MG63 (cell line): ENCODE measurements around the gene DAZAP1. TPM values are rescaled to one million over a fixed set of nuclear protein-coding genes. Genes with fewer than 3 reads are reported as not detected.

Experiments
- DNase-seq: peaks from one replicate; pipeline ENCODE4 v3.0.0-alpha.2; 2020
- H3K27me3 ChIP-seq: fragments of 250-450 bp; sonication (Bioruptor Pico); 2 replicates; pipeline ENCODE4 v1.5.1; 2020; ENCODE audit warnings: mild to moderate bottlenecking, moderate library complexity
- H3K36me3 ChIP-seq: fragments of 250-450 bp; sonication (Bioruptor Pico); 2 replicates; pipeline ENCODE4 v1.5.1; 2020; ENCODE audit warnings: mild to moderate bottlenecking, moderate library complexity
- H3K4me3 ChIP-seq: fragments of 250-450 bp; sonication (Bioruptor Pico); 2 replicates; pipeline ENCODE4 v1.5.1; 2020; ENCODE audit warnings: mild to moderate bottlenecking, moderate library complexity
- H3K9me3 ChIP-seq: fragments of 250-450 bp; sonication (Bioruptor Pico); 2 replicates; pipeline ENCODE4 v1.5.1; 2020; ENCODE audit warnings: mild to moderate bottlenecking, moderate library complexity
- total RNA-seq: library from RNA; depleted of rRNA; stranded (reverse); fragments of >200 nt; shearing (Covaris generic); gene quantifications from 2 replicates; pipeline ENCODE4 v1.2.3, GENCODE V29; 2014; ENCODE audit warnings: low replicate concordance

DAZAP1 gene
- total RNA-seq, 1 experiment from 2014 or later = 149 TPM

- DNase-seq = no peak
- no peak overlapping the region for H3K4me3 ChIP-seq
- no peaks in the 10 kb centered on the region for H3K27me3 ChIP-seq
- no peaks in the 10 kb centered on the region for H3K36me3 ChIP-seq
- H3K9me3 ChIP-seq = no peaks in the 10 kb centered on the region
These were observed 58.0 kb downstream of the DAZAP1 start for GRCh38 chr19:1465191-1466016.

GRCh38 chr19:1466018-1466460 is 58.7 kb downstream of the DAZAP1 start:
- no peak overlapping the region for H3K4me3 ChIP-seq
- H3K27me3 ChIP-seq = no peaks in the 10 kb centered on the region
- no peaks in the 10 kb centered on the region for H3K36me3 ChIP-seq
- DNase-seq = no peak
- no peaks in the 10 kb centered on the region for H3K9me3 ChIP-seq

- no peaks in the 10 kb centered on the region for H3K36me3 ChIP-seq
- H3K9me3 ChIP-seq = no peaks in the 10 kb centered on the region
- no peak overlapping the region for H3K4me3 ChIP-seq
- no peak for DNase-seq
- H3K27me3 ChIP-seq = no peaks in the 10 kb centered on the region
These were observed 59.3 kb downstream of the DAZAP1 start for GRCh38 chr19:1466461-1467214.

- Histone ChIP-seq H3K36me3 (no peaks in the 10 kb centered on the region), H3K9me3 (no peaks in the 10 kb centered on the region), H3K4me3 (no peak overlapping the region), H3K27me3 (no peaks in the 10 kb centered on the region)
- no peak for DNase-seq
These were observed 59.8 kb downstream of the DAZAP1 start for GRCh38 chr19:1467215-1467489.

GRCh38 chr19:1467490-1468273 is 60.3 kb downstream of the DAZAP1 start:
- Histone ChIP-seq H3K36me3 (no peaks in the 10 kb centered on the region), H3K4me3 (no peak overlapping the region), H3K27me3 (no peaks in the 10 kb centered on the region), H3K9me3 (no peaks in the 10 kb centered on the region)
- no peak for DNase-seq

GRCh38 chr19:1468274-1468820 is 61.0 kb downstream of the DAZAP1 start:
- Histone ChIP-seq H3K4me3 (no peak overlapping the region), H3K9me3 (no peaks in the 10 kb centered on the region), H3K27me3 (no peaks in the 10 kb centered on the region), H3K36me3 (no peaks in the 10 kb centered on the region)
- no peak for DNase-seq

- DNase-seq = no peak
- Histone ChIP-seq H3K27me3 (no peaks in the 10 kb centered on the region), H3K36me3 (no peaks in the 10 kb centered on the region), H3K9me3 (no peaks in the 10 kb centered on the region), H3K4me3 (no peak overlapping the region)
These were observed 61.5 kb downstream of the DAZAP1 start for GRCh38 chr19:1468821-1469254.

- Histone ChIP-seq H3K27me3 (no peaks in the 10 kb centered on the region), H3K9me3 (no peaks in the 10 kb centered on the region)
- peak; percentile 27 for DNase-seq
These were observed 62.1 kb downstream of the DAZAP1 start for GRCh38 chr19:1469255-1470054.

GRCh38 chr19:1470055-1470304 is 62.6 kb downstream of the DAZAP1 start:
- DNase-seq = no peak
- H3K36me3 ChIP-seq = no peaks in the 10 kb centered on the region
- H3K9me3 ChIP-seq = no peaks in the 10 kb centered on the region
- H3K4me3 ChIP-seq = no peak overlapping the region
- H3K27me3 ChIP-seq = no peaks in the 10 kb centered on the region

More at GRCh38 chr19:1469255-1470054, 62.1 kb downstream of the DAZAP1 start:
- Histone ChIP-seq H3K36me3 (no peaks in the 10 kb centered on the region), H3K4me3 (no peak overlapping the region)

- DNase-seq = no peak
- H3K4me3 ChIP-seq = no peak overlapping the region
- no peaks in the 10 kb centered on the region for H3K36me3 ChIP-seq
- no peaks in the 10 kb centered on the region for H3K27me3 ChIP-seq
- H3K9me3 ChIP-seq = no peaks in the 10 kb centered on the region
These were observed 63.1 kb downstream of the DAZAP1 start for GRCh38 chr19:1470305-1471009.

GRCh38 chr19:1471010-1471514 is 63.7 kb downstream of the DAZAP1 start:
- Histone ChIP-seq H3K27me3 (no peaks in the 10 kb centered on the region), H3K36me3 (no peaks in the 10 kb centered on the region), H3K9me3 (no peaks in the 10 kb centered on the region), H3K4me3 (no peak overlapping the region)
- DNase-seq = no peak

- H3K4me3 ChIP-seq = no peak overlapping the region
- no peaks in the 10 kb centered on the region for H3K9me3 ChIP-seq
- H3K36me3 ChIP-seq = no peaks in the 10 kb centered on the region
- no peak for DNase-seq
- H3K27me3 ChIP-seq = no peaks in the 10 kb centered on the region
These were observed 64.3 kb downstream of the DAZAP1 start for GRCh38 chr19:1471515-1472160.

GRCh38 chr19:1472231-1473084 is 65.1 kb downstream of the DAZAP1 start:
- no peaks in the 10 kb centered on the region for H3K27me3 ChIP-seq
- H3K9me3 ChIP-seq = no peaks in the 10 kb centered on the region
- DNase-seq = no peak
- no peaks in the 10 kb centered on the region for H3K36me3 ChIP-seq
- H3K4me3 ChIP-seq = no peak overlapping the region

GRCh38 chr19:1473085-1473851 is 65.9 kb downstream of the DAZAP1 start:
- H3K9me3 ChIP-seq = no peaks in the 10 kb centered on the region

More at GRCh38 chr19:1473085-1473851, 65.9 kb downstream of the DAZAP1 start:
- no peak overlapping the region for H3K4me3 ChIP-seq
- no peaks in the 10 kb centered on the region for H3K36me3 ChIP-seq
- H3K27me3 ChIP-seq = no peaks in the 10 kb centered on the region
- DNase-seq = no peak
